Measurements from ENCODE around the gene LMBRD1.
A peak's percentile ranks its signal among the peaks of the same experiment; 100 is the strongest.
"Not testable (repeated sequence)": the region's sequence is repeated elsewhere in the genome, so short reads cannot be mapped to it uniquely, and the experiment has no call there.

LMBRD1 gene

DNA sequence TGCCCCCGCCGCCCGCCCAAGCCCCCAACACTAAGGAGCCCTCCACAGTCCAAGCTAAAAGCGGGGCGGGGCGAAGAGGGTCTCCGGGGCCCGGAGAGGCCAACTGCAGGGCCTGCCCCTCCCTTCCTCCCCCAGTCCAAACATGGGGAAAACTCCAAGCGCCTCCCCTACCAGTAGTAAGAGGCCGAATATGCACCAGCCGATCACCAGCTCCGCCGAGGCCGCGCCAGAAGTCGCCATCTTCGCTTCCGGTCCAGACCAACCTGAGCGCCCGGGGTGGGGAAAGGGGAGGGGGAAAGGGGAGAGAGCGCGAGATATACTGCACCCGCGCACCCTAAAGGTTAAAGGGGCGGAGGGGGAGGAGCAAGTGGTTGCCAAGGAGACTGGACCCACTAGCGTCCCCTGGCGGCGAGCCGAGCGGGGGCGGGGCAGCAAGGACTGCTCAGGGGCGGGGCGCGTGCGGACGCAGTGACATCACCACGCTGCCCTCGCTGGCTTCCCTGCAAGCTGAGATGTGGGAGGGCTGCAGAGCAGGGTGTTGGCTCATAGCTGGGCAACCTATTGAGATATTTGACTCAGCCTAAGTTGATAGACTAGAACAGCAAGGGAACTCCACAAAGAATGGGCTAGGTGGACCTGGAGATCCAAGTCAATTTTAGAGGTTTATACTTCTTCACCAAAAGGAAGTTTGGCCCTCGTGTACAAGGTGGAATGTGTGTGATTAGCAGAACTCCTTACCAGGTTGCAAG is at the start of gene LMBRD1:
Gene LMBRD1, minus strand, starts transcription at position 369 of the 749 bp plus-strand sequence. Its CDS starts 129 bp downstream, at position 240.
- peak within 1 kb of the TSS; percentile 72 to 95 (median 87) for H3K4me2 ChIP-seq
- peaks cover 0 to 26% (median 0%) of the 10 kb centered on the region in 11 experiments; a peak in 8 of 22 replicates for H4K20me1 ChIP-seq
- TF ChIP-seq Cebpa-rat (IDR thresholded peaks at IDR 0.05) = no peak
- H3K27ac ChIP-seq = peak within 1 kb of the TSS; percentile 60 to 87 (median 75)
- H3K27me3 ChIP-seq = no peaks in the 10 kb centered on the region
- H3K36me3 ChIP-seq = no peaks in the 10 kb centered on the region
- peaks cover 9 to 16% (median 14%) of the 10 kb centered on the region in 10 experiments; a peak in 16 of 20 replicates for H3K4me1 ChIP-seq
- H3K9me3 ChIP-seq (replicated peaks in 1 of 11) = 0 out of 22 replicates have a peak, but pooled peaks cover 0 to 4% (median 0%) of the 10 kb centered on the region in 11 experiments
- peak within 1 kb of the TSS; percentile 64 to 85 (median 75) for H3K4me3 ChIP-seq
- H3K9ac ChIP-seq = peak within 1 kb of the TSS; percentile 78 to 89 (median 83)

DNA sequence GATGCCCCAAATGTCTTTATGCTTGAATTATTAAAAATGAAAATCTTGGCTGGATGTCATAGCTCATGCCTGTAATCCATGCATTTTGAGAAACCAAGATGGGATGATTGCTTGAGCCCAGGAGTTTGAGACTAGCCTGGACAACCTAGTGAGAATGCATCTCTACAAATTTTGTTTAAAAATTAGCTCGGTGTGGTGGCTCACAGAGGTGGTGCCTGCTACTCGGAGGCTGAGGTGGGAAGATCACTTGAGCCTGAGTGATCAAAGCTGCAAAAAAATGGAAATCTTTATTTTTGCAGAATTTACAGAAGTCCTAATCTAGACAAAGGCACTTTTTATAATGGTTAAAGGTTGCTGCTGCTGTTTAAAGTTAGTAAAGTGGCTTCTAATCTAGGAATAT is 49.5 kb upstream of the LMBRD1 start:
- Histone ChIP-seq H3K9ac (no peak overlapping the region), H3K27ac (no peak overlapping the region), H4K20me1 (no peaks in the 10 kb centered on the region), H3K4me1 (no peaks in the 10 kb centered on the region), H3K4me2 (no peak overlapping the region), H3K4me3 (no peak overlapping the region), H3K27me3 (no peaks in the 10 kb centered on the region), H3K9me3 (replicated peaks in 1 of 11) (no peaks in the 10 kb centered on the region), H3K36me3 (no peaks in the 10 kb centered on the region)
- no peak for TF ChIP-seq Cebpa-rat (IDR thresholded peaks at IDR 0.05)

DNA sequence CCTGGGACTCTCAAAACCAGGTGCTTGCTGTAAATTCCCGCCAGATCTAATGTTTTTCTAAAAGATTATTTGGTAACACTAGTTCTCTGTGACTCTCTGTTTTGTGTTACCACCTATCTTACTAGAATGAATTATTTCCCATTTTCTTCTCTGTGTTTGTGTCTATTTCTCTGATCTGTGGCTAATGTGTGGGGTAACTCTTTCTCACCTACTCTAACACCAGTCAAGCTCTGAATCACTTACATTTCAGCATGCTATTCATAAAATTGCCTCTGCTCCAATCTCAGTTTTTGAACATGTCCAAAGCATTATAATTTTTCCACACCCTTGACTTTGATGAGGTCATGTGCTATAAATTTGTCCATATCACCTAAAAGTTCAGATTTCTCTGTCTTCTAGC is 46.4 kb upstream of the LMBRD1 start:
- Histone ChIP-seq H4K20me1 (no peaks in the 10 kb centered on the region), H3K9ac (no peak overlapping the region), H3K4me3 (no peak overlapping the region), H3K4me1 (no peaks in the 10 kb centered on the region), H3K36me3 (no peaks in the 10 kb centered on the region), H3K27me3 (no peaks in the 10 kb centered on the region), H3K27ac (no peak overlapping the region), H3K9me3 (replicated peaks in 1 of 11) (no peaks in the 10 kb centered on the region), H3K4me2 (no peak overlapping the region)
- TF ChIP-seq Cebpa-rat (IDR thresholded peaks at IDR 0.05) = no peak

- H3K27me3 ChIP-seq = no peaks in the 10 kb centered on the region
- no peak overlapping the region for H3K9ac ChIP-seq
- H3K36me3 ChIP-seq = no peaks in the 10 kb centered on the region
- no peaks in the 10 kb centered on the region for H4K20me1 ChIP-seq
- no peak overlapping the region for H3K27ac ChIP-seq
- H3K4me1 ChIP-seq = peaks cover 0 to 6% (median 2%) of the 10 kb centered on the region in 10 experiments; a peak in 4 of 20 replicates
- H3K4me2 ChIP-seq = no peak overlapping the region
- H3K9me3 ChIP-seq (replicated peaks in 1 of 11) = no peaks in the 10 kb centered on the region
- no peak for TF ChIP-seq Cebpa-rat (IDR thresholded peaks at IDR 0.05)
- no peak overlapping the region for H3K4me3 ChIP-seq
Observed at GRCh38 chr6:69841862-69842261, 45.1 kb upstream of the LMBRD1 start.

GRCh38 chr6:69835414-69836179 is 38.8 kb upstream of the LMBRD1 start:
- no peak overlapping the region for H3K4me2 ChIP-seq
- H3K4me3 ChIP-seq = no peak overlapping the region

DNA sequence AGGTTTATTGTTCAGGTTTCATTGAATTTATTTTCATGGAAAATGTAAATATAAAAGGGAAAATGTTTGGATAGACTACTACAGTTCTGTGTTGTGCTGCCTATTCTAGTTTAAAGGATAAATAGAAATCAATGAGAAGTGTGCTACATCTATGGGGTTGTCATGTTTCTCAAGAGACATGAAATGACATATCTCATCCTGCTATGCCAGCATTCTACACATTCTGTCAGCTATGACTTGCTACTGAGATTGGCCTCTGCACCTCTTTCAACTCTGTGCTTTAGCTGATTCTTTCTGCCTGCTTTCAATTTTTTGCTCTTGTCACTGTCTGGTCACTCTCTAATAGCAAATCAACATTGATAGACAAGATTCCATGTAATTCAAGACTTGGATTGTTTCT is 35.7 kb upstream of the LMBRD1 start:
- H3K9ac ChIP-seq = no peak overlapping the region
- H3K4me3 ChIP-seq = no peak overlapping the region
- no peaks in the 10 kb centered on the region for H3K27me3 ChIP-seq
- peaks cover 0 to 5% (median 2%) of the 10 kb centered on the region in 10 experiments; a peak in 4 of 20 replicates for H3K4me1 ChIP-seq
- no peaks in the 10 kb centered on the region for H3K36me3 ChIP-seq
- no peak for TF ChIP-seq Cebpa-rat (IDR thresholded peaks at IDR 0.05)
- no peak overlapping the region for H3K4me2 ChIP-seq
- H3K27ac ChIP-seq = no peak overlapping the region
- H4K20me1 ChIP-seq = no peaks in the 10 kb centered on the region
- H3K9me3 ChIP-seq (replicated peaks in 1 of 11) = no peaks in the 10 kb centered on the region

More at GRCh38 chr6:69835414-69836179, 38.8 kb upstream of the LMBRD1 start:
- H3K9me3 ChIP-seq (replicated peaks in 1 of 11) = no peaks in the 10 kb centered on the region
- no peaks in the 10 kb centered on the region for H4K20me1 ChIP-seq
- H3K36me3 ChIP-seq = no peaks in the 10 kb centered on the region
- no peaks in the 10 kb centered on the region for H3K27me3 ChIP-seq
- no peak overlapping the region for H3K9ac ChIP-seq
- peaks cover 0 to 6% (median 2%) of the 10 kb centered on the region in 10 experiments; a peak in 4 of 20 replicates for H3K4me1 ChIP-seq
- no peak for TF ChIP-seq Cebpa-rat (IDR thresholded peaks at IDR 0.05)
- no peak overlapping the region for H3K27ac ChIP-seq

- Histone ChIP-seq H3K4me3 (no peak overlapping the region), H3K4me1 (no peaks in the 10 kb centered on the region), H4K20me1 (no peaks in the 10 kb centered on the region), H3K4me2 (no peak overlapping the region), H3K9me3 (replicated peaks in 1 of 11) (no peaks in the 10 kb centered on the region), H3K27me3 (no peaks in the 10 kb centered on the region), H3K36me3 (no peaks in the 10 kb centered on the region), H3K9ac (no peak overlapping the region), H3K27ac (no peak overlapping the region)
- TF ChIP-seq Cebpa-rat (IDR thresholded peaks at IDR 0.05) = no peak
Observed at GRCh38 chr6:69827276-69827893, 30.6 kb upstream of the LMBRD1 start.

DNA sequence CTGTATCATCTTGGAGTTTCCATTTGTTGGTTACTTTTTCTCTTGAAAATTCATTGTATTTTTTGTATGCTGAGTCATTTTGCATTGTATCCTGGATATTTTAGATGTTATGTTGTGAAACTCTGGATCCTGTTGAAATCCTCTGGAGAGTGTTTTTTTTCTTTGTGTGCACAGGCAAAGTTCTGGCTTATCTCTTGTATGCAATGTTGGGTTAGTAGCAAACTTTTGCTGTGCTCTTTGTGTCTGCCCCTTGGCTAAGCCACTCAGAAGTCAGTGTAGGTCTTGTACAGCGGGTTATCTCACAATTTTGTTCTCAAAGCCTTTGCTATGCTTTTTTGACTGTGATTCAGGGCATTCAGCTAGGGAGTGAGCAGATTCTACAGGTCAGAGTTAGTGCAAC is 29.1 kb upstream of the LMBRD1 start:
- Histone ChIP-seq H3K9ac (no peak overlapping the region), H3K4me1 (no peaks in the 10 kb centered on the region), H4K20me1 (no peaks in the 10 kb centered on the region), H3K9me3 (replicated peaks in 1 of 11) (no peaks in the 10 kb centered on the region), H3K4me3 (no peak overlapping the region), H3K27ac (no peak overlapping the region), H3K4me2 (no peak overlapping the region), H3K36me3 (no peaks in the 10 kb centered on the region), H3K27me3 (no peaks in the 10 kb centered on the region)
- no peak for TF ChIP-seq Cebpa-rat (IDR thresholded peaks at IDR 0.05)

GRCh38 chr6:69824355-69824754 is 27.5 kb upstream of the LMBRD1 start:
- not testable (repeated sequence) for H3K4me2 ChIP-seq; H3K9ac ChIP-seq; H3K4me3 ChIP-seq; H3K9me3 ChIP-seq (replicated peaks in 1 of 11); H3K27me3 ChIP-seq; H4K20me1 ChIP-seq; H3K27ac ChIP-seq; H3K36me3 ChIP-seq; H3K4me1 ChIP-seq

Measured in BLaER1 treated with 17β-estradiol and CSF1 and Interleukin-3, amounts not matched to agents 10 nM and 100 nM (cell line).